SK-N-SH treated with all-trans-retinoic acid at 6 μM for 48 hours (cell line): ENCODE measurements around the gene SCFD2.
"Not testable (repeated sequence)": the region's sequence is repeated elsewhere in the genome, so short reads cannot be mapped to it uniquely, and the experiment has no call there.

Experiments
- RARB ChIP-seq: fragments of 250-450 bp; sonication (Bioruptor Pico); IDR thresholded peaks from 2 replicates; pipeline ENCODE4 v1.8.0; 2021; ENCODE audit warnings: mild to moderate bottlenecking, moderate library complexity
- SNAI2 ChIP-seq: fragments of 250-450 bp; sonication (Bioruptor Pico); IDR thresholded peaks from 2 replicates; pipeline ENCODE4 v1.5.0; 2020; ENCODE audit warnings: mild to moderate bottlenecking, moderate library complexity
- TCF4 ChIP-seq: fragments of 250-450 bp; sonication (Bioruptor Pico); IDR thresholded peaks from 2 replicates; pipeline ENCODE4 v1.8.0; 2021; ENCODE audit warnings: mild to moderate bottlenecking, moderate library complexity, borderline replicate concordance
- TF ChIP-seq, protein P1 (sequence below): fragments of 250-450 bp; sonication (Bioruptor Pico); IDR thresholded peaks from 2 replicates; pipeline ENCODE4 v1.8.0; 2021; ENCODE audit warnings: low read depth, mild to moderate bottlenecking, moderate library complexity, borderline replicate concordance

DNA sequence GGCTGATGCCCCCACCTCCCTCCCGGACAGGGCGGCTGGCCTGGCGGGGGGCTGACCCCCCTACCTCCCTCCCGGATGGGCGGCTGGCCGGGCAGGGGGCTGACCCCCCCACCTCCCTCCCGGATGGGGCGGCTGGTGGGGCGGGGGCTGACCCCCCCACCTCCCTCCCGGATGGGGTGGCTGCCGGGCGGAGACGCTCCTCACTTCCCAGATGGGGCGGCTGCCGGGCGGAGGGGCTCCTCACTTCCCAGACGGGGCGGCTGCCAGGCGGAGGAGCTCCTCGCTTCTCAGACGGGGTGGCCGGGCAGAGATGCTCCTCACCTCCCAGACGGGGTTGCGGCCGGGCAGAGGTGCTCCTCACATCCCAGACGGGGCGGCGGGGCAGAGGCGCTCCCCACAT lies 127.5 kb downstream of the SCFD2 start:
- TF ChIP-seq, protein P1, sequence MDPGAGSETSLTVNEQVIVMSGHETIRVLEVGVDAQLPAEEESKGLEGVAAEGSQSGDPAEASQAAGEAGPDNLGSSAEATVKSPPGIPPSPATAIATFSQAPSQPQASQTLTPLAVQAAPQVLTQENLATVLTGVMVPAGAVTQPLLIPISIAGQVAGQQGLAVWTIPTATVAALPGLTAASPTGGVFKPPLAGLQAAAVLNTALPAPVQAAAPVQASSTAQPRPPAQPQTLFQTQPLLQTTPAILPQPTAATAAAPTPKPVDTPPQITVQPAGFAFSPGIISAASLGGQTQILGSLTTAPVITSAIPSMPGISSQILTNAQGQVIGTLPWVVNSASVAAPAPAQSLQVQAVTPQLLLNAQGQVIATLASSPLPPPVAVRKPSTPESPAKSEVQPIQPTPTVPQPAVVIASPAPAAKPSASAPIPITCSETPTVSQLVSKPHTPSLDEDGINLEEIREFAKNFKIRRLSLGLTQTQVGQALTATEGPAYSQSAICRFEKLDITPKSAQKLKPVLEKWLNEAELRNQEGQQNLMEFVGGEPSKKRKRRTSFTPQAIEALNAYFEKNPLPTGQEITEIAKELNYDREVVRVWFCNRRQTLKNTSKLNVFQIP (CRISPR knock-in tag), result not testable (repeated sequence)
- TF ChIP-seq SNAI2; RARB (CRISPR knock-in tag); TCF4 (CRISPR knock-in tag): not testable (repeated sequence)
